ENCODE results near the gene VEZF1.

The VEZF1 gene

GRCh38 chr17:57982452-57983170, 5.4 kb downstream of the VEZF1 start:
- Histone ChIP-seq H3K4me1 (ENCODE audit: control insufficient read depth, low read depth, low read length) (no peaks in the 10 kb centered on the region), H4K8ac (ENCODE audit: low read depth, low read length) (no peak overlapping the region), H3K56ac (ENCODE audit: low read length) (no peak overlapping the region), H2BK15ac (replicated peaks; ENCODE audit: low read depth) (no peak overlapping the region), H3K4ac (ENCODE audit: low read depth, low read length) (no peak overlapping the region), H4K5ac (ENCODE audit: low read length) (no peak overlapping the region), H3K9ac (ENCODE audit: low read length) (no peak overlapping the region), H3K4me2 (ENCODE audit: low read length) (no peak overlapping the region), H2BK5ac (ENCODE audit: low read length) (no peak overlapping the region), H3K36me3 (ENCODE audit: control insufficient read depth, insufficient read depth, low read length) (peaks cover 2% of the 10 kb centered on the region), H3K23ac (ENCODE audit: low read length) (no peak overlapping the region), H2AK5ac (ENCODE audit: low read length) (no peak overlapping the region), H2BK120ac (ENCODE audit: low read depth, low read length) (no peak overlapping the region), H3K27ac (ENCODE audit: low read depth, low read length) (no peak overlapping the region), H3K4me3 (ENCODE audit: low read length) (no peak overlapping the region), H3K27me3 (ENCODE audit: insufficient read depth, low read length, poor library complexity) (no peaks in the 10 kb centered on the region), H3K79me2 (ENCODE audit: control insufficient read depth, insufficient read depth, low read length) (peaks cover 46% of the 10 kb centered on the region), H3K79me1 (ENCODE audit: low read length) (peaks cover 15% of the 10 kb centered on the region), H3K18ac (ENCODE audit: low read length) (no peak overlapping the region)
- DNase-seq: no peak
- WGBS (ENCODE audit: extremely low coverage, insufficient coverage, low lambda C conversion rate): no CpG with 5 or more reads among the region's 14 CpGs

- Histone ChIP-seq H3K79me1 (ENCODE audit: low read length) (peaks cover 16% of the 10 kb centered on the region), H4K8ac (ENCODE audit: low read depth, low read length) (no peak overlapping the region), H3K4me2 (ENCODE audit: low read length) (no peak overlapping the region), H3K23ac (ENCODE audit: low read length) (no peak overlapping the region), H3K36me3 (ENCODE audit: control insufficient read depth, insufficient read depth, low read length) (peaks cover 2% of the 10 kb centered on the region), H3K79me2 (ENCODE audit: control insufficient read depth, insufficient read depth, low read length) (peaks cover 36% of the 10 kb centered on the region), H3K27me3 (ENCODE audit: insufficient read depth, low read length, poor library complexity) (no peaks in the 10 kb centered on the region), H3K4ac (ENCODE audit: low read depth, low read length) (no peak overlapping the region), H2BK120ac (ENCODE audit: low read depth, low read length) (no peak overlapping the region), H3K56ac (ENCODE audit: low read length) (no peak overlapping the region), H3K27ac (ENCODE audit: low read depth, low read length) (no peak overlapping the region), H4K5ac (ENCODE audit: low read length) (no peak overlapping the region), H3K4me1 (ENCODE audit: control insufficient read depth, low read depth, low read length) (no peaks in the 10 kb centered on the region), H2BK5ac (ENCODE audit: low read length) (no peak overlapping the region), H3K9ac (ENCODE audit: low read length) (no peak overlapping the region), H2BK15ac (replicated peaks; ENCODE audit: low read depth) (no peak overlapping the region), H3K18ac (ENCODE audit: low read length) (no peak overlapping the region), H2AK5ac (ENCODE audit: low read length) (no peak overlapping the region), H3K4me3 (ENCODE audit: low read length) (no peak overlapping the region)
- no peak for DNase-seq
- no CpG with 5 or more reads among the region's 4 CpGs for WGBS (ENCODE audit: extremely low coverage, insufficient coverage, low lambda C conversion rate)
These were observed 7.5 kb downstream of the VEZF1 start for GRCh38 chr17:57980522-57980921.

GRCh38 chr17:57979076-57979475, 9.0 kb downstream of the VEZF1 start:
- H2AK5ac ChIP-seq (ENCODE audit: low read length): no peak overlapping the region
- no peak overlapping the region for H4K8ac ChIP-seq (ENCODE audit: low read depth, low read length)
- no peak overlapping the region for H3K4me2 ChIP-seq (ENCODE audit: low read length)
- peaks cover 23% of the 10 kb centered on the region for H3K79me2 ChIP-seq (ENCODE audit: control insufficient read depth, insufficient read depth, low read length)
- no peak overlapping the region for H3K4me3 ChIP-seq (ENCODE audit: low read length)
- WGBS (ENCODE audit: extremely low coverage, insufficient coverage, low lambda C conversion rate): no CpG with 5 or more reads among the region's 1 CpG
- no peak overlapping the region for H2BK5ac ChIP-seq (ENCODE audit: low read length)
- no peak overlapping the region for H3K4ac ChIP-seq (ENCODE audit: low read depth, low read length)
- no peak overlapping the region for H3K9ac ChIP-seq (ENCODE audit: low read length)
- DNase-seq: no peak
- peaks cover 12% of the 10 kb centered on the region for H3K79me1 ChIP-seq (ENCODE audit: low read length)
- no peak overlapping the region for H3K18ac ChIP-seq (ENCODE audit: low read length)
- no peaks in the 10 kb centered on the region for H3K4me1 ChIP-seq (ENCODE audit: control insufficient read depth, low read depth, low read length)
- H3K23ac ChIP-seq (ENCODE audit: low read length): no peak overlapping the region
- H2BK15ac ChIP-seq (replicated peaks; ENCODE audit: low read depth): no peak overlapping the region
- no peak overlapping the region for H4K5ac ChIP-seq (ENCODE audit: low read length)
- no peak overlapping the region for H3K56ac ChIP-seq (ENCODE audit: low read length)
- H2BK120ac ChIP-seq (ENCODE audit: low read depth, low read length): no peak overlapping the region
- H3K27ac ChIP-seq (ENCODE audit: low read depth, low read length): no peak overlapping the region
- H3K36me3 ChIP-seq (ENCODE audit: control insufficient read depth, insufficient read depth, low read length): peaks cover 9% of the 10 kb centered on the region
- H3K27me3 ChIP-seq (ENCODE audit: insufficient read depth, low read length, poor library complexity): no peaks in the 10 kb centered on the region

GRCh38 chr17:57976594-57976993, 11.5 kb downstream of the VEZF1 start:
- Histone ChIP-seq H3K79me2 (ENCODE audit: control insufficient read depth, insufficient read depth, low read length) (peaks cover under 1% of the 10 kb centered on the region), H4K5ac (ENCODE audit: low read length) (no peak overlapping the region), H3K18ac (ENCODE audit: low read length) (no peak overlapping the region), H3K9ac (ENCODE audit: low read length) (no peak overlapping the region), H3K4me1 (ENCODE audit: control insufficient read depth, low read depth, low read length) (no peaks in the 10 kb centered on the region), H3K27me3 (ENCODE audit: insufficient read depth, low read length, poor library complexity) (no peaks in the 10 kb centered on the region), H3K79me1 (ENCODE audit: low read length) (peaks cover 2% of the 10 kb centered on the region), H2AK5ac (ENCODE audit: low read length) (no peak overlapping the region), H4K8ac (ENCODE audit: low read depth, low read length) (no peak overlapping the region), H3K23ac (ENCODE audit: low read length) (no peak overlapping the region), H3K36me3 (ENCODE audit: control insufficient read depth, insufficient read depth, low read length) (peaks cover 7% of the 10 kb centered on the region), H2BK120ac (ENCODE audit: low read depth, low read length) (no peak overlapping the region), H3K27ac (ENCODE audit: low read depth, low read length) (no peak overlapping the region), H2BK5ac (ENCODE audit: low read length) (no peak overlapping the region), H2BK15ac (replicated peaks; ENCODE audit: low read depth) (no peak overlapping the region), H3K4me2 (ENCODE audit: low read length) (no peak overlapping the region), H3K4ac (ENCODE audit: low read depth, low read length) (no peak overlapping the region), H3K56ac (ENCODE audit: low read length) (no peak overlapping the region), H3K4me3 (ENCODE audit: low read length) (no peak overlapping the region)
- no CpG with 5 or more reads among the region's 3 CpGs for WGBS (ENCODE audit: extremely low coverage, insufficient coverage, low lambda C conversion rate)
- no peak for DNase-seq

- Histone ChIP-seq H2BK5ac (ENCODE audit: low read length) (no peak overlapping the region), H3K79me1 (ENCODE audit: low read length) (peaks cover 1% of the 10 kb centered on the region), H3K4me2 (ENCODE audit: low read length) (no peak overlapping the region), H3K4me1 (ENCODE audit: control insufficient read depth, low read depth, low read length) (no peaks in the 10 kb centered on the region), H3K9ac (ENCODE audit: low read length) (no peak overlapping the region), H3K18ac (ENCODE audit: low read length) (no peak overlapping the region), H3K4ac (ENCODE audit: low read depth, low read length) (no peak overlapping the region), H3K4me3 (ENCODE audit: low read length) (no peak overlapping the region), H3K23ac (ENCODE audit: low read length) (no peak overlapping the region), H3K56ac (ENCODE audit: low read length) (no peak overlapping the region), H4K8ac (ENCODE audit: low read depth, low read length) (no peak overlapping the region), H3K27ac (ENCODE audit: low read depth, low read length) (no peak overlapping the region), H4K5ac (ENCODE audit: low read length) (no peak overlapping the region), H2AK5ac (ENCODE audit: low read length) (no peak overlapping the region), H2BK15ac (replicated peaks; ENCODE audit: low read depth) (no peak overlapping the region), H3K27me3 (ENCODE audit: insufficient read depth, low read length, poor library complexity) (no peaks in the 10 kb centered on the region), H3K79me2 (ENCODE audit: control insufficient read depth, insufficient read depth, low read length) (no peaks in the 10 kb centered on the region), H3K36me3 (ENCODE audit: control insufficient read depth, insufficient read depth, low read length) (peaks cover 7% of the 10 kb centered on the region), H2BK120ac (ENCODE audit: low read depth, low read length) (no peak overlapping the region)
- no peak for DNase-seq
- no CpG with 5 or more reads among the region's 1 CpG for WGBS (ENCODE audit: extremely low coverage, insufficient coverage, low lambda C conversion rate)
These were observed 13.0 kb downstream of the VEZF1 start for GRCh38 chr17:57975044-57975443.

Data from mesendoderm (in vitro differentiated cells).